ENCODE measurements around the gene KCNAB3.

KCNAB3 gene

GRCh38 chr17:7873051-7873450 lies 56.6 kb downstream of the KCNAB3 start:
- no peaks in the 10 kb centered on the region for H3K36me3 ChIP-seq
- TF ChIP-seq, protein P1, sequence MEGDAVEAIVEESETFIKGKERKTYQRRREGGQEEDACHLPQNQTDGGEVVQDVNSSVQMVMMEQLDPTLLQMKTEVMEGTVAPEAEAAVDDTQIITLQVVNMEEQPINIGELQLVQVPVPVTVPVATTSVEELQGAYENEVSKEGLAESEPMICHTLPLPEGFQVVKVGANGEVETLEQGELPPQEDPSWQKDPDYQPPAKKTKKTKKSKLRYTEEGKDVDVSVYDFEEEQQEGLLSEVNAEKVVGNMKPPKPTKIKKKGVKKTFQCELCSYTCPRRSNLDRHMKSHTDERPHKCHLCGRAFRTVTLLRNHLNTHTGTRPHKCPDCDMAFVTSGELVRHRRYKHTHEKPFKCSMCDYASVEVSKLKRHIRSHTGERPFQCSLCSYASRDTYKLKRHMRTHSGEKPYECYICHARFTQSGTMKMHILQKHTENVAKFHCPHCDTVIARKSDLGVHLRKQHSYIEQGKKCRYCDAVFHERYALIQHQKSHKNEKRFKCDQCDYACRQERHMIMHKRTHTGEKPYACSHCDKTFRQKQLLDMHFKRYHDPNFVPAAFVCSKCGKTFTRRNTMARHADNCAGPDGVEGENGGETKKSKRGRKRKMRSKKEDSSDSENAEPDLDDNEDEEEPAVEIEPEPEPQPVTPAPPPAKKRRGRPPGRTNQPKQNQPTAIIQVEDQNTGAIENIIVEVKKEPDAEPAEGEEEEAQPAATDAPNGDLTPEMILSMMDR (IDR thresholded peaks at IDR 0.05; ENCODE audit: low read depth, low read length): no peak
- no peaks in the 10 kb centered on the region for H3K4me1 ChIP-seq
- H3K27me3 ChIP-seq: no peaks in the 10 kb centered on the region
- no peak overlapping the region for H3K4me3 ChIP-seq (ENCODE audit: low read depth, low read length)
- no peak for DNase-seq
- no peaks in the 10 kb centered on the region for H3K9me3 ChIP-seq
